Breast epithelium (tissue), 4 donors: ENCODE data around the gene PBX3. TPM values are rescaled to one million over a fixed set of nuclear protein-coding genes. Genes with fewer than 3 reads are reported as not detected.

ENCODE experiments used
- DNase-seq, 2 donors: peaks; one replicate each; pipeline ENCODE4 v3.0.0-alpha.2; 2019; ENCODE audit warnings: low spot score in 2 of 2
- H3K27ac ChIP-seq, 2 donors: fragments of 200-600 bp; sonication (generic) in 1 of 2; one replicate each; pipeline ENCODE4 v1.5.1; 2016 to 2019; ENCODE audit warnings: mild to moderate bottlenecking in 1 of 2
- H3K27me3 ChIP-seq, 2 donors: fragments of 200-600 bp; sonication (generic) in 1 of 2; one replicate each; pipeline versions ENCODE4 v1.5.1 to v1.6.0; 2017 to 2019; ENCODE audit warnings: control low read depth in 1 of 2, mild to moderate bottlenecking in 1 of 2
- H3K36me3 ChIP-seq: fragments of 200-600 bp; one replicate; pipeline ENCODE4 v1.5.1; 2019
- H3K4me1 ChIP-seq, 2 donors: fragments of 200-600 bp; sonication (generic); one replicate each; pipeline ENCODE4 v1.5.1; 2016 to 2019; ENCODE audit warnings: control low read depth in 1 of 2
- H3K4me3 ChIP-seq, 3 donors: fragments of 200-600 bp; sonication (generic); 1 replicate in 2 of 3; 2 replicates in 1 of 3; pipeline ENCODE4 v1.5.1; 2016 to 2019; ENCODE audit warnings: mild to moderate bottlenecking in 3 of 3, moderate library complexity in 2 of 3
- H3K9me3 ChIP-seq, 2 donors: fragments of 200-600 bp; sonication (generic) in 1 of 2; one replicate each; pipeline ENCODE4 v1.5.1; 2016 to 2019; ENCODE audit warnings: control low read depth in 1 of 2
- POLR2A ChIP-seq: fragments of 450-650 bp; IDR thresholded peaks from one replicate; pipeline ENCODE4 v1.6.1; 2016; ENCODE audit warnings: antibody characterized with exemption, mild to moderate bottlenecking, moderate library complexity
- POLR2AphosphoS5 ChIP-seq, 3 donors: sonication (generic); formaldehyde crosslinking; IDR thresholded peaks; one replicate each; pipeline ENCODE4 v1.6.1; 2017; ENCODE audit warnings: antibody characterized with exemption in 3 of 3
- intact Hi-C: fragments of 100-400 bp; cut with DNase I; formaldehyde crosslinking; loops from one replicate; pipeline ENCODE4 v1.15.1; 2023; ENCODE audit warnings: low total_unique reads
- total RNA-seq, 3 donors: library from RNA; depleted of rRNA; stranded (reverse); fragments of >200 nt; gene quantifications; one replicate each; pipeline ENCODE4 v1.1.0, GENCODE V29; 2016
- TF ChIP-seq, protein P1 (sequence below), 3 donors: fragments of 450-650 bp; IDR thresholded peaks; one replicate each; pipeline ENCODE4 v1.5.1; 2016 to 2017; ENCODE audit warnings: antibody characterized with exemption in 3 of 3, mild to moderate bottlenecking in 3 of 3, moderate library complexity in 3 of 3

The PBX3 gene
- total RNA-seq, 3 donors from 2014 or later: 29.5 to 31.2 (median 29.8) TPM

DNA sequence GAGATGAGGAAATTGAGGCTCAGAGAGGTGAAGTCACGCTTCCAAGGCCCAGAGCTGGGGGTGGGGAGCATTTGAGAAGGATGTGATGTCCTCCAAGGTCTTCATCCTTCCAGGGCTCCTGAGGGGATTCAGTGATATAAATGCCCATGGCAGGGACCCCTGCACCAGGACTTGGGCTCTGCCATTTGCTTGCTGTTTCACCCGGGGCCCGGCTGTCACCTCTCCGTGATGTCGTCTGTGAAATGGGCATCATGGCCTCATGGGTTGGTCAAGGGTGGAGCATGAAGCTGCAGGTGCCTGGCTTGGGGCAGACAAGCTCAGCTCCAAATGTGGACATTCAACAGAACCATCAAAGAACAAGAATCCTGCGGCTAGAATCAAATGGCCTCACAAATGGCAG is 253.1 kb downstream of the PBX3 start:
- no peaks in the 10 kb centered on the region for H3K4me1 ChIP-seq
- no peak for DNase-seq
- H3K27me3 ChIP-seq: peaks cover 0 to 11% of the 10 kb centered on the region in 2 donors
- H3K4me3 ChIP-seq: no peak overlapping the region
- intact Hi-C loops: no loop called here
- no peak overlapping the region for H3K27ac ChIP-seq
- H3K9me3 ChIP-seq: no peaks in the 10 kb centered on the region
- TF ChIP-seq POLR2AphosphoS5 (IDR thresholded peaks at IDR 0.05) (no peak), POLR2A (no peak)
- TF ChIP-seq, protein P1, sequence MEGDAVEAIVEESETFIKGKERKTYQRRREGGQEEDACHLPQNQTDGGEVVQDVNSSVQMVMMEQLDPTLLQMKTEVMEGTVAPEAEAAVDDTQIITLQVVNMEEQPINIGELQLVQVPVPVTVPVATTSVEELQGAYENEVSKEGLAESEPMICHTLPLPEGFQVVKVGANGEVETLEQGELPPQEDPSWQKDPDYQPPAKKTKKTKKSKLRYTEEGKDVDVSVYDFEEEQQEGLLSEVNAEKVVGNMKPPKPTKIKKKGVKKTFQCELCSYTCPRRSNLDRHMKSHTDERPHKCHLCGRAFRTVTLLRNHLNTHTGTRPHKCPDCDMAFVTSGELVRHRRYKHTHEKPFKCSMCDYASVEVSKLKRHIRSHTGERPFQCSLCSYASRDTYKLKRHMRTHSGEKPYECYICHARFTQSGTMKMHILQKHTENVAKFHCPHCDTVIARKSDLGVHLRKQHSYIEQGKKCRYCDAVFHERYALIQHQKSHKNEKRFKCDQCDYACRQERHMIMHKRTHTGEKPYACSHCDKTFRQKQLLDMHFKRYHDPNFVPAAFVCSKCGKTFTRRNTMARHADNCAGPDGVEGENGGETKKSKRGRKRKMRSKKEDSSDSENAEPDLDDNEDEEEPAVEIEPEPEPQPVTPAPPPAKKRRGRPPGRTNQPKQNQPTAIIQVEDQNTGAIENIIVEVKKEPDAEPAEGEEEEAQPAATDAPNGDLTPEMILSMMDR (IDR thresholded peaks at IDR 0.05): no peak
- H3K36me3 ChIP-seq: no peaks in the 10 kb centered on the region

GRCh38 chr9:126000731-126001580 is 253.8 kb downstream of the PBX3 start:
- TF ChIP-seq POLR2A (no peak), POLR2AphosphoS5 (IDR thresholded peaks at IDR 0.05) (no peak)
- TF ChIP-seq, protein P1 (IDR thresholded peaks at IDR 0.05): no peak
- H3K9me3 ChIP-seq: no peaks in the 10 kb centered on the region
- H3K27me3 ChIP-seq: peaks cover 0 to 7% of the 10 kb centered on the region in 2 donors
- no peaks in the 10 kb centered on the region for H3K36me3 ChIP-seq
- H3K27ac ChIP-seq: no peak overlapping the region
- H3K4me1 ChIP-seq: no peaks in the 10 kb centered on the region
- intact Hi-C loops: no loop called here
- no peak overlapping the region for H3K4me3 ChIP-seq
- no peak for DNase-seq

DNA sequence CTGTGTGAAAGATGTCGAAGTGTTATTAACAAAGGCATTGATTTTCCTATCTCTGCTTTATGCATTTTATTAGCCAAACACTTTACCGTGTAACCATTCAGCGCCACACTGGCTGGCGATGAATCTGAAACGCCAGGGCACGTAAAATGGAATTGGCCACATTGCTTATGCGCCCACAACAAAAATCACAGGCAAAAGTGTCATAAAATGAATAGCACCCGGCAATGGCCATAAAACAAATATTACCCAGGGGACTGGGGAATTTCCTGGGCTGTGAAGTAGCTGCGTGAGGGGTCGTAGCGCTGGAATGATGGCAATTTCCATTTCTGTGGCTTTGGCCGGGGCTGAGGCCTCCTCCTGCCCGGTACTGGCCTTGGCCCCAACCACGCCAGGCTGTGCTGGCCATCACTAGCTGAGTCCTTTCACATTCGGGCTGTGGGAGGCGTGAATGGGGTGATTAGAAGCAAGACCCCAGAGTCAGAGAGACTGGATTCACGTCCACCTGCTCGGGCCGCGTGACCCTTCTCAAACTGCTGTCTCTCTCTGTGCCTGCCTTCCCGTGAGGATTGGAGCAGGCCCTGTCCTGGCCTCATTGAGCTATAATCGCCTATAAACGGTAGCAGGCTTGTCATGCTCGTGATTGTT is 254.5 kb downstream of the PBX3 start:
- no peak for TF ChIP-seq POLR2A
- no peak for TF ChIP-seq POLR2AphosphoS5 (IDR thresholded peaks at IDR 0.05)
- TF ChIP-seq, protein P1 (IDR thresholded peaks at IDR 0.05): no peak
- Histone ChIP-seq H3K4me1 (no peaks in the 10 kb centered on the region), H3K36me3 (no peaks in the 10 kb centered on the region), H3K27ac (no peak overlapping the region), H3K27me3 (peaks cover 0 to 7% of the 10 kb centered on the region in 2 donors), H3K4me3 (no peak overlapping the region), H3K9me3 (no peaks in the 10 kb centered on the region)
- intact Hi-C loops: no loop called here
- no peak for DNase-seq

GRCh38 chr9:126002476-126003350 is 255.5 kb downstream of the PBX3 start:
- Histone ChIP-seq H3K9me3 (peaks cover 0 to 4% of the 10 kb centered on the region in 2 donors), H3K27ac (no peak overlapping the region), H3K36me3 (no peaks in the 10 kb centered on the region), H3K4me1 (no peaks in the 10 kb centered on the region), H3K27me3 (no peaks in the 10 kb centered on the region), H3K4me3 (no peak overlapping the region)
- DNase-seq: no peak
- intact Hi-C loops: no loop called here
- no peak for TF ChIP-seq POLR2AphosphoS5 (IDR thresholded peaks at IDR 0.05)
- TF ChIP-seq, protein P1 (IDR thresholded peaks at IDR 0.05): no peak
- no peak for TF ChIP-seq POLR2A
